Astrocyte (in vitro differentiated cells and primary cell): ENCODE results near the gene CSRNP3. TPM values are rescaled to one million over a fixed set of nuclear protein-coding genes. Genes with fewer than 3 reads are reported as not detected.

Source experiments
- DNase-seq: peaks from one replicate; pipeline ENCODE4 v3.0.0-alpha.2; 2010; ENCODE audit warnings: low read depth
- FAIRE-seq: peaks from 2 replicates; lab custom pipeline; 2011; peaks lifted over from hg19 to GRCh38; lab: Jason Lieb, UNC
- H2AFZ ChIP-seq: 2 replicates; pipeline ENCODE4 v1.6.0; 2012; ENCODE audit warnings: low read depth, low read length, inconsistent platforms
- H3K27ac ChIP-seq: 2 replicates; pipeline ENCODE4 v1.5.1; 2011; ENCODE audit warnings: low read depth, low read length, inconsistent platforms
- H3K27me3 ChIP-seq: 2 replicates; pipeline ENCODE4 v1.6.0; 2011; ENCODE audit warnings: low read length, inconsistent platforms; ENCODE audit not compliant: insufficient read depth
- H3K36me3 ChIP-seq: 2 replicates; pipeline ENCODE4 v1.5.1; 2011; ENCODE audit warnings: low read length, inconsistent platforms; ENCODE audit not compliant: insufficient read depth
- H3K4me1 ChIP-seq: 2 replicates; pipeline ENCODE4 v1.5.1; 2011; ENCODE audit warnings: low read length, inconsistent platforms; ENCODE audit not compliant: insufficient read depth
- H3K4me2 ChIP-seq: 2 replicates; pipeline ENCODE4 v1.6.0; 2012; ENCODE audit warnings: low read length, inconsistent platforms
- H3K4me3 ChIP-seq: 2 replicates; pipeline ENCODE4 v1.5.1; 2011; ENCODE audit warnings: low read depth, mild to moderate bottlenecking, low read length, inconsistent platforms; ENCODE audit not compliant: insufficient read depth
- H3K79me2 ChIP-seq: 2 replicates; pipeline ENCODE4 v1.6.0; 2012; ENCODE audit warnings: mild to moderate bottlenecking, low read length, inconsistent platforms; ENCODE audit not compliant: insufficient read depth
- H3K9ac ChIP-seq: 2 replicates; pipeline ENCODE4 v1.6.0; 2012; ENCODE audit warnings: mild to moderate bottlenecking, low read length, inconsistent platforms
- H3K9me3 ChIP-seq: 2 replicates; pipeline ENCODE4 v1.5.1; 2012; ENCODE audit warnings: low read depth, mild to moderate bottlenecking, low read length, inconsistent platforms; ENCODE audit not compliant: insufficient read depth
- H4K20me1 ChIP-seq: 2 replicates; pipeline ENCODE4 v1.6.0; 2012; ENCODE audit warnings: low read length, inconsistent platforms; ENCODE audit not compliant: insufficient read depth
- H3K27ac Mint-ChIP-seq: one replicate; pipeline ENCODE4 v1.8.0; 2021; ENCODE audit warnings: mild to moderate bottlenecking, mixed read lengths; ENCODE audit not compliant: unreplicated experiment
- H3K27me3 Mint-ChIP-seq: one replicate; pipeline ENCODE4 v1.8.0; 2021; ENCODE audit warnings: low read depth, mixed read lengths; ENCODE audit not compliant: unreplicated experiment
- H3K36me3 Mint-ChIP-seq: one replicate; pipeline ENCODE4 v1.8.0; 2021; ENCODE audit warnings: low read depth, mixed read lengths; ENCODE audit not compliant: unreplicated experiment
- H3K4me1 Mint-ChIP-seq: one replicate; pipeline ENCODE4 v1.8.0; 2021; ENCODE audit warnings: low read depth, mixed read lengths; ENCODE audit not compliant: unreplicated experiment
- H3K4me3 Mint-ChIP-seq: one replicate; pipeline ENCODE4 v1.8.0; 2021; ENCODE audit warnings: mild to moderate bottlenecking, moderate library complexity, mixed read lengths; ENCODE audit not compliant: unreplicated experiment
- H3K9me3 Mint-ChIP-seq: one replicate; pipeline ENCODE4 v1.8.0; 2021; ENCODE audit warnings: mild to moderate bottlenecking, mixed read lengths; ENCODE audit not compliant: unreplicated experiment
- CTCF ChIP-seq: IDR thresholded peaks from 2 replicates; pipeline ENCODE4 v1.5.1; 2011; ENCODE audit warnings: low read depth, mild to moderate bottlenecking, inconsistent platforms, low read length, moderate library complexity; ENCODE audit not compliant: insufficient read depth
- EZH2 ChIP-seq: IDR thresholded peaks from 2 replicates; pipeline ENCODE4 v1.6.1; 2012; ENCODE audit warnings: mild to moderate bottlenecking, low read length, inconsistent platforms; ENCODE audit not compliant: insufficient read depth
- total RNA-seq: library from RNA; stranded (reverse); gene quantifications from 2 replicates; pipeline ENCODE4 v1.2.1, GENCODE V29; 2021

Gene CSRNP3
- total RNA-seq, 1 donor from 2014 or later = 5.9 TPM

- DNase-seq (no peak), FAIRE-seq (no peak)
- H3K27me3 ChIP-seq = no peaks in the 10 kb centered on the region
- H3K4me2 ChIP-seq = no peak overlapping the region
- no peak overlapping the region for H2AFZ ChIP-seq
- no peaks in the 10 kb centered on the region for H4K20me1 ChIP-seq
- H3K9ac ChIP-seq = no peak overlapping the region
- Mint-ChIP-seq H3K36me3 (no peaks in the 10 kb centered on the region), H3K9me3 (peaks cover 2% of the 10 kb centered on the region), H3K27ac (no peak overlapping the region), H3K4me1 (no peaks in the 10 kb centered on the region), H3K4me3 (no peak overlapping the region), H3K27me3 (no peaks in the 10 kb centered on the region)
- no peaks in the 10 kb centered on the region for H3K4me1 ChIP-seq
- TF ChIP-seq CTCF (no peak), EZH2 (no peak)
- H3K36me3 ChIP-seq = no peaks in the 10 kb centered on the region
- H3K27ac ChIP-seq = no peak overlapping the region
- H3K4me3 ChIP-seq = no peak overlapping the region
- no peaks in the 10 kb centered on the region for H3K9me3 ChIP-seq
- H3K79me2 ChIP-seq = no peaks in the 10 kb centered on the region
Observed at GRCh38 chr2:165706960-165707487, 237.5 kb downstream of the CSRNP3 start.

GRCh38 chr2:165716091-165716490 lies 246.6 kb downstream of the CSRNP3 start:
- Mint-ChIP-seq H3K27me3 (no peaks in the 10 kb centered on the region), H3K9me3 (peaks cover 3% of the 10 kb centered on the region), H3K4me1 (peaks cover 10% of the 10 kb centered on the region), H3K27ac (no peak overlapping the region), H3K36me3 (no peaks in the 10 kb centered on the region), H3K4me3 (no peak overlapping the region)
- Histone ChIP-seq H3K4me1 (peaks cover 10% of the 10 kb centered on the region), H3K27me3 (no peaks in the 10 kb centered on the region), H3K4me2 (no peak overlapping the region), H3K9ac (no peak overlapping the region), H3K36me3 (no peaks in the 10 kb centered on the region), H3K9me3 (no peaks in the 10 kb centered on the region), H4K20me1 (no peaks in the 10 kb centered on the region), H3K4me3 (no peak overlapping the region), H3K79me2 (no peaks in the 10 kb centered on the region), H2AFZ (no peak overlapping the region), H3K27ac (no peak overlapping the region)
- DNase-seq = no peak
- no peak for FAIRE-seq
- TF ChIP-seq EZH2 (no peak), CTCF (no peak)

GRCh38 chr2:165718610-165719210 lies 249.2 kb downstream of the CSRNP3 start:
- Mint-ChIP-seq H3K9me3 (peaks cover 3% of the 10 kb centered on the region), H3K27ac (no peak overlapping the region), H3K4me3 (no peak overlapping the region)

More at GRCh38 chr2:165718610-165719210, 249.2 kb downstream of the CSRNP3 start:
- Mint-ChIP-seq H3K4me1 (peaks cover 15% of the 10 kb centered on the region), H3K36me3 (no peaks in the 10 kb centered on the region), H3K27me3 (no peaks in the 10 kb centered on the region)
- Histone ChIP-seq H3K4me1 (peaks cover 11% of the 10 kb centered on the region), H3K9ac (no peak overlapping the region), H3K9me3 (no peaks in the 10 kb centered on the region), H3K27me3 (no peaks in the 10 kb centered on the region), H3K27ac (no peak overlapping the region), H3K36me3 (no peaks in the 10 kb centered on the region), H3K4me2 (no peak overlapping the region), H4K20me1 (no peaks in the 10 kb centered on the region), H3K79me2 (no peaks in the 10 kb centered on the region), H3K4me3 (no peak overlapping the region), H2AFZ (no peak overlapping the region)
- no peak for FAIRE-seq
- DNase-seq = no peak
- TF ChIP-seq EZH2 = no peak
- TF ChIP-seq CTCF = no peak
